HCT116 (cell line): ENCODE results near the gene CTCF. TPM values are rescaled to one million over a fixed set of nuclear protein-coding genes. Genes with fewer than 3 reads are reported as not detected.

ENCODE experiments used
- ATAC-seq: fragments of 200-7000 bp; cut with Tn5 transposase; 2 replicates; pipeline ENCODE4 v1.9.1; 2020; ENCODE audit warnings: mild to moderate bottlenecking, moderate library complexity
- BruUV-seq: library from RNA; stranded (reverse); fragments of 400-500 nt; replicated peaks from 2 replicates; lab custom pipeline; 2021; lab: Mats Ljungman, UMichigan
- CTCF ChIA-PET: fragments of 300-600 bp; sonication (Branson Sonifier 250); formaldehyde crosslinking; loops from one replicate; lab custom pipeline; 2021; ENCODE audit warnings: antibody characterized with exemption; lab: Charles Lee
- POLR2A ChIA-PET: fragments of 300-600, 350-600 bp; sonication (Branson Sonifier 250); formaldehyde crosslinking; loops from one replicate; lab custom pipeline; 2021; ENCODE audit warnings: antibody characterized with exemption; lab: Charles Lee
- RAD21 ChIA-PET, 2 experiments: fragments of 300-600 bp; sonication (Branson Sonifier 250); formaldehyde crosslinking; loops; one replicate each; lab custom pipeline; 2023; ENCODE audit warnings: low total read pairs in 2 of 2; ENCODE audit not compliant: uncharacterized antibody in 2 of 2, unreplicated experiment in 2 of 2, low non-redundant PET in 1 of 2; lab: Charles Lee
- DNase-seq: peaks from one replicate; pipeline ENCODE4 v3.0.0-alpha.2; 2010; ENCODE audit warnings: low read depth, low spot score
- H2AFZ ChIP-seq: fragments of 200-600 bp; shearing (Covaris generic), sonication (generic); 2 replicates; pipeline ENCODE4 v1.6.1; 2017; ENCODE audit warnings: low read depth, mixed run types, mixed read lengths, antibody characterized with exemption, low read length; ENCODE audit not compliant: poor library complexity, severe bottlenecking
- H3K27ac ChIP-seq: 2 replicates; pipeline ENCODE4 v1.5.1; 2012; ENCODE audit warnings: low read depth, low read length
- H3K27me3 ChIP-seq: fragments of 200-600 bp; sonication (generic); 2 replicates; pipeline ENCODE4 v1.6.1; 2016; ENCODE audit warnings: mixed run types, low read length, mixed read lengths; ENCODE audit not compliant: insufficient read depth
- H3K36me3 ChIP-seq, 2 experiments: fragments of 200-500 bp in 1 of 2; fragments of 200-600 bp in 1 of 2; sonication (Bioruptor generic) in 1 of 2; sonication (generic) in 1 of 2; 2 replicates each; pipeline versions ENCODE4 v1.5.1 to v1.6.1; 2014 to 2016; ENCODE audit warnings: low read length in 2 of 2, inconsistent platforms in 1 of 2, mixed read lengths in 1 of 2, mixed run types in 1 of 2; ENCODE audit not compliant: insufficient read depth in 2 of 2, control insufficient read depth in 1 of 2
- H3K4me1 ChIP-seq, 2 experiments: fragments of 200-600 bp in 1 of 2; sonication (generic) in 1 of 2; 2 replicates each; pipeline versions ENCODE4 v1.5.1 to v1.6.1; 2012 to 2017; ENCODE audit warnings: low read length in 2 of 2, inconsistent platforms in 1 of 2, mild to moderate bottlenecking in 1 of 2, mixed read lengths in 1 of 2, mixed run types in 1 of 2, moderate library complexity in 1 of 2; ENCODE audit not compliant: insufficient read depth in 2 of 2, control insufficient read depth in 1 of 2
- H3K4me2 ChIP-seq: fragments of 200-600 bp; sonication (generic); 2 replicates; pipeline ENCODE4 v1.6.1; 2017; ENCODE audit warnings: mixed run types, low read length, mixed read lengths
- H3K4me3 ChIP-seq, 2 experiments: fragments of 200-600 bp in 1 of 2; sonication (generic) in 1 of 2; replicated peaks in 1 of 2; 2 replicates each; pipeline ENCODE4 v1.5.1; 2011 to 2016; ENCODE audit warnings: low read length in 2 of 2, control low read depth in 1 of 2, low read depth in 1 of 2, mild to moderate bottlenecking in 1 of 2, mixed read lengths in 1 of 2, mixed run types in 1 of 2
- H3K79me2 ChIP-seq: fragments of 200-600 bp; sonication (generic); 2 replicates; pipeline ENCODE4 v1.6.1; 2017; ENCODE audit warnings: mild to moderate bottlenecking, mixed run types, low read length, moderate library complexity, mixed read lengths; ENCODE audit not compliant: insufficient read depth
- H3K9ac ChIP-seq: fragments of 200-600 bp; sonication (generic); 2 replicates; pipeline ENCODE4 v1.6.1; 2016; ENCODE audit warnings: low read length, mixed read lengths
- H3K9me2 ChIP-seq: fragments of 200-600 bp; sonication (generic), shearing (Covaris generic); 2 replicates; pipeline ENCODE4 v1.6.1; 2017; ENCODE audit warnings: mixed run types, mild to moderate bottlenecking, moderate library complexity; ENCODE audit not compliant: insufficient read depth
- H3K9me3 ChIP-seq, 2 experiments: fragments of 200-500 bp in 1 of 2; fragments of 200-600 bp in 1 of 2; sonication (Bioruptor generic) in 1 of 2; sonication (generic) in 1 of 2; 2 replicates each; pipeline ENCODE4 v1.6.1; 2014 to 2017; ENCODE audit warnings: low read length in 2 of 2, mixed read lengths in 2 of 2, inconsistent platforms in 1 of 2, low read depth in 1 of 2, mild to moderate bottlenecking in 1 of 2, mixed run types in 1 of 2, moderate library complexity in 1 of 2; ENCODE audit not compliant: control insufficient read depth in 1 of 2, insufficient read depth in 1 of 2
- H4K20me1 ChIP-seq: fragments of 200-600 bp; sonication (generic), shearing (Covaris generic); 2 replicates; pipeline ENCODE4 v1.6.1; 2017; ENCODE audit warnings: mixed run types, mild to moderate bottlenecking, moderate library complexity; ENCODE audit not compliant: insufficient read depth
- CBX3 ChIP-seq: IDR thresholded peaks from 2 replicates; pipeline ENCODE4 v1.6.1; 2012; ENCODE audit warnings: low read depth
- CEBPB ChIP-seq: IDR thresholded peaks from 2 replicates; pipeline ENCODE4 v1.6.1; 2012; ENCODE audit warnings: low read depth
- CTCF ChIP-seq, 3 experiments: fragments of 200-600 bp in 1 of 3; sonication (generic) in 1 of 3; IDR thresholded peaks in 2 of 3; conservative IDR thresholded peaks in 1 of 3; 2 replicates each; pipeline ENCODE4 v1.5.1; 2012 to 2017; ENCODE audit warnings: low read depth in 2 of 3, low read length in 2 of 3, antibody characterized with exemption in 1 of 3, borderline replicate concordance in 1 of 3, control low read depth in 1 of 3, mild to moderate bottlenecking in 1 of 3, mixed read lengths in 1 of 3, mixed run types in 1 of 3, moderate library complexity in 1 of 3; ENCODE audit not compliant: insufficient read depth in 1 of 3
- EGR1 ChIP-seq: IDR thresholded peaks from 2 replicates; pipeline ENCODE4 v1.6.1; 2012; ENCODE audit warnings: low read depth
- ELF1 ChIP-seq: IDR thresholded peaks from 2 replicates; pipeline ENCODE4 v1.6.1; 2012; ENCODE audit warnings: low read depth, borderline replicate concordance
- JUND ChIP-seq: IDR thresholded peaks from 2 replicates; pipeline ENCODE4 v1.6.1; 2012
- MAX ChIP-seq: IDR thresholded peaks from 2 replicates; pipeline ENCODE4 v1.6.1; 2012
- POLR2A ChIP-seq: IDR thresholded peaks from 2 replicates; pipeline ENCODE4 v1.7.0; 2011; ENCODE audit warnings: borderline replicate concordance; ENCODE audit not compliant: insufficient read depth, insufficient read length; ENCODE audit errors: extremely low read depth
- POLR2AphosphoS5 ChIP-seq: IDR thresholded peaks from 2 replicates; pipeline ENCODE4 v1.6.1; 2011; ENCODE audit warnings: mild to moderate bottlenecking, low read depth, low read length, moderate library complexity
- SIN3A ChIP-seq: IDR thresholded peaks from 2 replicates; pipeline ENCODE4 v1.6.1; 2012; ENCODE audit warnings: low read depth
- SRF ChIP-seq: IDR thresholded peaks from 2 replicates; pipeline ENCODE4 v1.6.1; 2012; ENCODE audit warnings: low read depth
- TCF7L2 ChIP-seq: IDR thresholded peaks from 2 replicates; pipeline ENCODE4 v1.7.0; 2011; ENCODE audit warnings: borderline replicate concordance, inconsistent platforms; ENCODE audit not compliant: insufficient read depth, insufficient read length; ENCODE audit errors: extremely low read depth
- ZBTB33 ChIP-seq: IDR thresholded peaks from 2 replicates; pipeline ENCODE4 v1.6.1; 2011; ENCODE audit warnings: mild to moderate bottlenecking, low read length, moderate library complexity; ENCODE audit not compliant: insufficient replicate concordance; ENCODE audit errors: extremely low read depth
- ZFX ChIP-seq: fragments of 450-650 bp; IDR thresholded peaks from 2 replicates; pipeline ENCODE4 v1.6.1; 2017
- ZNF274 ChIP-seq: fragments of 200-500 bp; sonication (Bioruptor generic); IDR thresholded peaks from 2 replicates; pipeline ENCODE4 v1.6.1; 2014; ENCODE audit warnings: mild to moderate bottlenecking, low read depth, low read length, inconsistent platforms
- intact Hi-C: fragments of 100-400 bp; cut with micrococcal nuclease; formaldehyde crosslinking; loops from 2 replicates; pipeline ENCODE4 v1.10.0; 2022
- total RNA-seq: library from RNA; stranded (reverse); gene quantifications from one replicate; pipeline ENCODE4 v1.2.1, GENCODE V29; 2021; ENCODE audit not compliant: unreplicated experiment

Gene CTCF
- total RNA-seq, 1 experiment from 2014 or later = 48.3 TPM

GRCh38 chr16:67653789-67654402, 91.6 kb downstream of the CTCF start:
- Histone ChIP-seq H3K4me3 (peak overlapping the region; percentile 79 to 90), H4K20me1 (no peaks in the 10 kb centered on the region), H2AFZ (no peak overlapping the region), H3K4me2 (peak overlapping the region; percentile 90), H3K27me3 (no peaks in the 10 kb centered on the region), H3K9ac (peak overlapping the region; percentile 81), H3K36me3 (peaks cover 0 to 6% of the 10 kb centered on the region in 2 experiments; a peak in 1 of 4 replicates), H3K4me1 (peaks cover 0 to 8% of the 10 kb centered on the region in 2 experiments; a peak in 2 of 4 replicates), H3K79me2 (peaks cover 11% of the 10 kb centered on the region; the same call in 1 of the 2 replicates), H3K9me3 (no peaks in the 10 kb centered on the region), H3K9me2 (no peaks in the 10 kb centered on the region), H3K27ac (no peak overlapping the region)
- TF ChIP-seq POLR2A (no peak), EGR1 (no peak), ZBTB33 (no peak), JUND (no peak), POLR2AphosphoS5 (no peak), SRF (no peak)
- BruUV-seq = no TSS peak
- intact Hi-C loops = no loop called here
- DNase-seq (no peak), ATAC-seq (peak; percentile 12)
- ChIA-PET CTCF (interaction anchor here (1.9 kb wide), 1 partner anchor 133 kb away, joined by 4 read pairs; no protein-coding TSS in a partner anchor), RAD21 (no interaction called here), POLR2A (no interaction called here)

- ChIA-PET POLR2A (no interaction called here), CTCF (no interaction called here), RAD21 (no interaction called here)
- peaks cover 17% of the 10 kb centered on the region; the same call in 1 of the 2 replicates for H3K79me2 ChIP-seq
- H2AFZ ChIP-seq = no peak overlapping the region
- H3K9me2 ChIP-seq = no peaks in the 10 kb centered on the region
- H3K4me3 ChIP-seq = no peak overlapping the region
- H3K4me1 ChIP-seq = peaks cover 0 to 13% of the 10 kb centered on the region in 2 experiments; a peak in 2 of 4 replicates
- peaks cover 0 to 6% of the 10 kb centered on the region in 2 experiments; a peak in 1 of 4 replicates for H3K36me3 ChIP-seq
- TSS peak; percentile 50 for BruUV-seq
- ATAC-seq (no peak), DNase-seq (no peak)
- peak overlapping the region; percentile 90; the same call in 1 of the 2 replicates for H3K4me2 ChIP-seq
- intact Hi-C loops = no loop called here
- no peak overlapping the region for H3K27ac ChIP-seq
- H3K27me3 ChIP-seq = no peaks in the 10 kb centered on the region
- 0 out of 2 replicates have a peak overlapping the region, but pooled peaks have one; percentile 81 for H3K9ac ChIP-seq
- H3K9me3 ChIP-seq = no peaks in the 10 kb centered on the region
- no peaks in the 10 kb centered on the region for H4K20me1 ChIP-seq
- TF ChIP-seq MAX = no peak
- no peak for TF ChIP-seq ELF1
- TF ChIP-seq SRF = no peak
- TF ChIP-seq CBX3 = no peak
- TF ChIP-seq TCF7L2 = no peak
- no peak for TF ChIP-seq CTCF (IDR thresholded peaks at IDR 0.05 in 2 of 3, conservative IDR thresholded peaks at IDR 0.05 in 1 of 3; ENCODE audit: borderline replicate concordance in 1 of 3, insufficient read depth in 1 of 3, low read depth in 2 of 3, low read length in 2 of 3)
- no peak for TF ChIP-seq EGR1
- TF ChIP-seq ZNF274 = no peak
- no peak for TF ChIP-seq CEBPB
- TF ChIP-seq SIN3A = no peak
- TF ChIP-seq ZFX = no peak
- no peak for TF ChIP-seq JUND
Measured at GRCh38 chr16:67654403-67654911, 92.1 kb downstream of the CTCF start.
